Activated naive CD4-positive, alpha-beta T cell treated with anti-CD3 and anti-CD28 coated beads, Interleukin-2, amount 10 ng/mL, durations not matched to agents 7 days and 5 days (primary cell): ENCODE data around the gene GGA1.
"Not testable (repeated sequence)": the region's sequence is repeated elsewhere in the genome, so short reads cannot be mapped to it uniquely, and the experiment has no call there.

Experiments used
- CTCF ChIA-PET: fragments of 350-600 bp; sonication (Branson Sonifier 250); formaldehyde crosslinking; loops from one replicate; lab custom pipeline; 2021; ENCODE audit warnings: antibody characterized with exemption; lab: Charles Lee
- DNase-seq: peaks from one replicate; pipeline ENCODE4 v3.0.0-alpha.2; 2020
- H3K27ac Mint-ChIP-seq: one replicate; pipeline ENCODE4 v1.8.0; 2021; ENCODE audit warnings: mild to moderate bottlenecking, moderate library complexity, mixed read lengths
- H3K27me3 Mint-ChIP-seq: one replicate; pipeline ENCODE4 v1.8.0; 2021; ENCODE audit warnings: mild to moderate bottlenecking, mixed read lengths
- H3K36me3 Mint-ChIP-seq: one replicate; pipeline ENCODE4 v1.8.0; 2021; ENCODE audit warnings: mixed read lengths
- H3K4me1 Mint-ChIP-seq: one replicate; pipeline ENCODE4 v1.8.0; 2021; ENCODE audit warnings: mixed read lengths
- H3K4me3 Mint-ChIP-seq: one replicate; pipeline ENCODE4 v1.8.0; 2021; ENCODE audit warnings: mild to moderate bottlenecking, moderate library complexity, mixed read lengths
- H3K9me3 Mint-ChIP-seq: one replicate; pipeline ENCODE4 v1.8.0; 2021; ENCODE audit warnings: mixed read lengths

GGA1 gene

DNA sequence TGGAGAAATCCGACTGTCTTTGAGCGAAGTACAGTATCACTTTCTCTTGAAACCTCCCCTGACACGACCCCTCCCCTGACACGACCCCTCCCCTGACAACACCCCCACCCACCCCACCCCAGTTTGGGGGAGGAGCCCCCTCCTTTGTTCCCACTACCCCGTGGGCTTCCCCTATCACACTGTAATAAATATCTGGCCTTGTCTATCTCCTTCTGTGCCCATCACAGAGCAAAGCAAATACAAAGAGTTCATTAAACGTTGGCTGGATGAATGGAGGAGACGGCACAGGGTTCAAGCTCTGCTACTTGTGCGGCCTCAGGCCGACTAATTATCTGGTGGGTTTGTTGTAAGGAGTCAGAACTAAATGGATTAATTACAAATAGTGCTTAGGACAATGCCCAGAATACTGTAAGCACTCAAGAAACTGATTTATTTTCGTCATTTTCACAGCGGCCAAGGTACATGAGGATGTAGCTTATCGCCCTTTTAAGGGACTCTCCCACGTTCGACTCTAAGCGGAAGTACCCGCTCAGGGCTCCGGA is 628 bp upstream of the GGA1 start:
- H3K4me1 Mint-ChIP-seq: peaks cover 62% of the 10 kb centered on the region
- H3K36me3 Mint-ChIP-seq: peaks cover 4% of the 10 kb centered on the region
- peaks cover 17% of the 10 kb centered on the region for H3K27me3 Mint-ChIP-seq
- no peaks in the 10 kb centered on the region for H3K9me3 Mint-ChIP-seq
- CTCF ChIA-PET: interaction anchor here (0.6 to 6.3 kb wide), 16 partner anchors 16 to 323 kb away, joined by 3 to 48 read pairs (median 4); partner anchors contain the start of genes LGALS1 and SH3BP1
- no peak for DNase-seq
- peak overlapping the region; percentile 97 for H3K4me3 Mint-ChIP-seq
- H3K27ac Mint-ChIP-seq: peak overlapping the region; percentile 95

DNA sequence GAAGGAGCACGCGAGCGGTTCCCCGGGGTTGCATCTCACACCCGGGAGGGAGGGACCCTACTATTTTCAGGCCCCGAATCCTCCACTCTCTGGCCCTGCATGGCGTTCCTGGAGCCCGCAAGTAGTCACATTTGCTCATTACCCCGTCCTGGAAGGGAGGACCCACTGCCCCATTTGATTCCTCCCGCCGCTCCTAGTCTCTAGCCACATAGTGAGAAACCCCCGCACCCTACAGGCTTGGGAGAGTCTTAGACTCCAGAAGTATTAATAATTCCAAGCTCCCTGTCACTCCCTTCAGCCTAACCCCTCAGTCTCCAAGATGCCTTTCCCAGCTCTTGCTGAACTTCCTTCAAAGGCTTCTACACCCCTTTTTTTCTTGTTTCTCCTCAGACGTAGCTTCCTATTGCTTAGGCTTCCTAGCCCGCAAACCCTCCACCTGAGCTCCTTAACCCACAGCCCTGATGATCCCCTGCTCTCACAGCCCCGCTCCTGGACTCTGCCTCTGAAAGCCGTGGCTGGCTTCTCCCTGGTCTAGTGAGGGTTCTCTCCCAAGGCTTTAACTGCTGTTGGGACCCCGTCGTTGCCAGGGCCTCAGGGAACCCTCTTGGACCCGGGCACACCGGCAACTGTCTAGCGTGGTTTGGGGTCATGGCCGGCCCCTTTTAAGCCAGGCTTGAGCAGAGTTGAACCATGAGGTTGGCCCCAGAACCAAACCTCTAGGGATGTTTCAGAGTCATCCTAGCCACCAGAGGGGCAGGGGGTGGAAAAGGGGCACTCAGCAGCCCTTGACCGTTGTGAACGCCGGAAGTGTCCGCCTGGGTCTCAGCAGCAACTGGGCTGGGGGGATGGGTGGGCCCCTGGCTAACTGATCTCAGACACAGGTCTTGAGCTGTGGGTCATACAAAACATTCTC is 862 bp downstream of the GGA1 start:
- DNase-seq: no peak
- Mint-ChIP-seq H3K4me3 (peak overlapping the region; percentile 97), H3K4me1 (peaks cover 57% of the 10 kb centered on the region), H3K27ac (peak overlapping the region; percentile 96), H3K9me3 (no peaks in the 10 kb centered on the region), H3K36me3 (peaks cover 10% of the 10 kb centered on the region), H3K27me3 (peaks cover 7% of the 10 kb centered on the region)
- CTCF ChIA-PET: interaction anchor here (0.7 to 6.3 kb wide), 10 partner anchors 14 to 73 kb away, joined by 3 to 48 read pairs (median 6); partner anchors contain the start of gene LGALS1

DNA sequence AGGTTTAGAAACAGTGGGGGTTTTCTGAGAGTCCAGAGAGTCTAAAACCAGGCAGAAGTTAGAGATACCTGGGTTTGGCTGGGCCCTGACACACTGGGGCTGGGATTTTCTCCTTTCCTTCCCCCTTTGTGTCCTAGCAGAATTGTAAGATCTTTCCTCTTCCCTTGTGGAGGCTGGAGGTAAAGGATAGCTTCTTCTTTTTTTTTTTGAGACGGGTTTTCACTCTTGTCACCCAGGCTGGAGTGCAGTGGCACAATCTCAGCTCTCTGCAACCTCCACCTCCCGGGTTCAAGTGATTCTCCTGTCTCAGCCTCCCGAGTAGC is 1.5 kb downstream of the GGA1 start:
- H3K4me1 Mint-ChIP-seq: peaks cover 51% of the 10 kb centered on the region
- H3K27ac Mint-ChIP-seq: peak overlapping the region; percentile 96
- H3K27me3 Mint-ChIP-seq, DNase-seq, H3K9me3 Mint-ChIP-seq: not testable (repeated sequence)
- CTCF ChIA-PET: interaction anchor here (0.7 to 6.3 kb wide), 7 partner anchors 14 to 72 kb away, joined by 3 to 48 read pairs (median 7); no protein-coding TSS in a partner anchor
- H3K4me3 Mint-ChIP-seq: peak overlapping the region; percentile 97
- H3K36me3 Mint-ChIP-seq: peaks cover 12% of the 10 kb centered on the region

DNA sequence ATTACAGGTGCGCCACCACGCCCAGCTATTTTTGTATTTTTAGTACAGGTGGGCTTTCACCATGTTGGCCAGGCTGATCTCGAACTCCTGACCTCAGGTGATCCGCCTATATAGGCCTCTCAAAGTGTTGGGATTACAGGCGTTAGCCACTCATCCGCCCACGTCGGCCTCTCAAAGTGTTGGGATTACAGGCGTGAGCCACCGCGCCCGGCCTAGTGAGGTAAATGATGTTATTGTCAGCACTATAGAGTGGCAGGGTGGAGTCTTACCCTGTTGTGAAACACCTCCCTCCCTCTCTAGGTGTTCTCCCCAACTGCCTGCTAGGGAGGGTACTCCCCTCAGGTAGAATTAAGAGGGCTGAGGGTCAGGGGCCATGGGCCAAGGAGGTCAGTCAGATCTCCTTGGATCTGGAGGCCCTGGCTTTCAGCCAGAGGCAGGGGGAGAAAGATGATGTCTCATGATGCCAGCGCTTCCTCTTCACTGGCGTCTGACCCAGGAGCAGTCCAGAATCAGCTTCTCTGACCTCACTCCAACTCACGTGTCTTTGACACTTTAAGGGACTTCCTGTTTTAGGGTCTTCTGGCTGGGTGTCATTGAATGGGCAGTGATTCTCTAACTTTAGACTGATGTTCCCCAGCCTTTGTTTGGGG is 2.0 kb downstream of the GGA1 start:
- no peak for DNase-seq
- peaks cover 12% of the 10 kb centered on the region for H3K36me3 Mint-ChIP-seq
- H3K27me3 Mint-ChIP-seq: no peaks in the 10 kb centered on the region
- no peaks in the 10 kb centered on the region for H3K9me3 Mint-ChIP-seq
- CTCF ChIA-PET: interaction anchor here (1.0 to 6.3 kb wide), 6 partner anchors 13 to 72 kb away, joined by 3 to 48 read pairs (median 8); no protein-coding TSS in a partner anchor
- peak overlapping the region; percentile 24 for H3K27ac Mint-ChIP-seq
- peak overlapping the region; percentile 97 for H3K4me3 Mint-ChIP-seq
- H3K4me1 Mint-ChIP-seq: peaks cover 46% of the 10 kb centered on the region

DNA sequence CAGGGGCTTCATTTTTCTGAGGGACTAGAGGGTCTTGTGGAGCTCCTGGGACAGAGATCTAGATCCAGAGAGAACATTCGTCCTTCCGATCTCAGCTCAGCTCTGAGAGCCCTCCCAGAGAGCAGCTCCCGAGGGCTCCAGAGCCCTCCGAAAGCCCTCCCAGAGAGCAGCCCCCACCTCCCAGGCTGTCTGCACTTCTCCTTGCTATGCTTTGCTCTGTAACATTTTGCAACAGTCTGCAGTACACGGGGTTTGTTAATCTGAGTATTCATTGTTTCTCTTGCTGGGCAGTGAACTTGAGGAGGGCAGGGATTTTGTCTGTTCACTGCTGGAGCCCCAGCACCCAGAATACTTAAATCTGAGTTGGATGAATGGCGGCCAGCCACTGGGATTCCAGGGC is 2.6 kb downstream of the GGA1 start:
- CTCF ChIA-PET: interaction anchor here (1.0 to 6.3 kb wide), 4 partner anchors 19 to 71 kb away, joined by 3 to 48 read pairs (median 8); no protein-coding TSS in a partner anchor
- Mint-ChIP-seq H3K9me3 (no peaks in the 10 kb centered on the region), H3K36me3 (peaks cover 12% of the 10 kb centered on the region), H3K27ac (no peak overlapping the region), H3K27me3 (no peaks in the 10 kb centered on the region), H3K4me1 (peaks cover 40% of the 10 kb centered on the region), H3K4me3 (no peak overlapping the region)
- DNase-seq: no peak

DNA sequence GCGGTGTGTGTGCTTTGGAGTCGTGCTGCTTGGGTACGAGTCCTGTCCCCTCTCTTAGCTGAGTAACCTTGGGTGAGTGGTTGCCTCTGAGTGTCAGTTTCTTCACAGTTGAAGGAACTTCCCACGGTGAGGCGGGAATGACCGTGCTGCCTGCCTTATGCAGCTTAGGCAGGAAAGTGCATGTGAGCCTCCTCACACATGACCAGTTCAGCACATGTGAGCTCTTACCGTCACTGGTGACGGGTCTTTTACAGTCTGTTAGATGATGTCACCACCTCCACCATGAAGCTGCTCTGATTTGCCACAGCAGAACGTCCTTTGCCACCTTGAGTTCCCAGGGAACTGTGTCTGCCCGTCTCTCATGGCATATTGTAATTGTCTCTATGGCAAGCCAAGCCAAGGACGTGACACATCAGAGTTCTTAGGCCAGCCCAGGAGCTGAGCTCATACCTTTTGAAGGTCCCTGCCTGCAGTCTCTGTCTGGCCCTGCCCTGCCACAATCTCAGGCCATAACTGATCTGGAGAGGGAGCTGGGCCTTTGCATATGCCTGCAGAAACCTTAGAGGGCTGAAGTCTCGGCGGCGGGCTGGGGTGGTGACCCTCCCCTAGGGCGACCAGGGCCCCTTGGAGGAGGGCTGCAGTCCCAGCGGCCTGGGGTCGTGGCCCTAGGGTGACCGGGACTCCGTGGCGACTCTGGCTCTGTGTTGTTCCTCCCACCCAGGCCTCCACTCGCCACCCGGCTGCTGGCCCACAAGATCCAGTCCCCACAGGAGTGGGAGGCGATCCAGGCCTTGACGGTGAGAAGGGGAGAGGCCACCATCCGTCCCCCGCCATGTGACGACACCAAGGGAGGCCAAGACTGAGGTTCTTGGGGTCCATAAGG is 7.8 kb downstream of the GGA1 start:
- H3K36me3 Mint-ChIP-seq: peaks cover 21% of the 10 kb centered on the region
- DNase-seq: no peak
- CTCF ChIA-PET: interaction anchor here (1.0 to 1.1 kb wide), 2 partner anchors 27 kb away, joined by 3 read pairs; no protein-coding TSS in a partner anchor
- H3K4me1 Mint-ChIP-seq: peaks cover 3% of the 10 kb centered on the region
- H3K4me3 Mint-ChIP-seq: no peak overlapping the region
- no peaks in the 10 kb centered on the region for H3K9me3 Mint-ChIP-seq
- H3K27ac Mint-ChIP-seq: no peak overlapping the region
- H3K27me3 Mint-ChIP-seq: no peaks in the 10 kb centered on the region

DNA sequence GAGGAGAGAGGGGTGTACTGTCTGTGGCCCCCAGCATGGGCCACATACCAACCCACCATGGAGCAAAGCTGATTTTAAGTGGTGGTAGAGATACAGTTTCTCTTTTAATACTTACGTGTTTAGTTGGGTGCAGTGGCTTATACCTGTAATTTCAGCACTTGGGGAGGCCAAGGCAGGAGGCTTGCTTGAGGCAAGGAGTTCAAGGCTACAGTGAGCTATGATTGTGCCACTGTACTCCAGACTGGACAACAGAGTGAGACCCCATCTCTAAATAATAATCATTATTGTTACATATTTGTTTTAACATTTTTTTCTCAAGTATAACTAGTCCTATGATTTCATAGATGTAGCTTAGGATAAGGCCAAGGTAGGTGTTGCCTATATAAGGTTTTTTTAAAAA is 8.8 kb downstream of the GGA1 start:
- no peak for DNase-seq
- Mint-ChIP-seq H3K9me3 (no peaks in the 10 kb centered on the region), H3K4me3 (no peak overlapping the region), H3K27me3 (no peaks in the 10 kb centered on the region), H3K27ac (no peak overlapping the region), H3K4me1 (peaks cover 3% of the 10 kb centered on the region), H3K36me3 (peaks cover 24% of the 10 kb centered on the region)
- CTCF ChIA-PET: interaction anchor here (1.0 kb wide), 1 partner anchor 26 kb away, joined by 3 read pairs; no protein-coding TSS in a partner anchor

DNA sequence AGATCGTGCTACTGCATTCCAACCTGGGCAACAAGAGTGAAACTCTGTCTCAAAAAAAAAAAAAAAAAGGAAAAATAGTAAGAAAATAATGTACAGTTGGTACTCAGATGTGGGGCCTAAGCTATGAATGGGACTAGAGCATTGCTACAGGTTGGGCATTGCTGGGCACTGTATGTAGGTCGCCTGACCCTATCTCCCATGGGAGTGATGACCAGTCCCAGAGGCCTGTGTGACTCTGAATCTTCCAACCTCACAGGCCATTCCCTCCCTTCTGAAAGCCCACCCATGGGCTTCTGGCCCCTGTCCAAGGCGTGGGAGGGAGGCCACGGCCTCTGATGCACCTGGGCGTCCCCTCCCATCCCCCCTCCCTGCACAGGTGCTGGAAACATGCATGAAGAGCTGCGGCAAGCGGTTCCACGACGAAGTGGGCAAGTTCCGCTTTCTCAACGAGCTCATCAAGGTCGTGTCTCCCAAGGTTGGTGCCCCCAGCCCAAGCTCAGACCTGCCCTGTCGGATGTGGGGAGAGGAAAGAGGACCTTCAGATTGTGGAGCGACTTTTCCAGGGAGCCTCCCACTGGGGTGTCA is 9.5 kb downstream of the GGA1 start:
- H3K27me3 Mint-ChIP-seq: no peaks in the 10 kb centered on the region
- CTCF ChIA-PET: interaction anchor here (1.8 to 2.4 kb wide), 2 partner anchors 15 to 17 kb away, joined by 3 to 6 read pairs; no protein-coding TSS in a partner anchor
- no peak overlapping the region for H3K4me3 Mint-ChIP-seq
- H3K9me3 Mint-ChIP-seq: no peaks in the 10 kb centered on the region
- no peak overlapping the region for H3K27ac Mint-ChIP-seq
- H3K36me3 Mint-ChIP-seq: peaks cover 26% of the 10 kb centered on the region
- peaks cover 4% of the 10 kb centered on the region for H3K4me1 Mint-ChIP-seq
- no peak for DNase-seq

DNA sequence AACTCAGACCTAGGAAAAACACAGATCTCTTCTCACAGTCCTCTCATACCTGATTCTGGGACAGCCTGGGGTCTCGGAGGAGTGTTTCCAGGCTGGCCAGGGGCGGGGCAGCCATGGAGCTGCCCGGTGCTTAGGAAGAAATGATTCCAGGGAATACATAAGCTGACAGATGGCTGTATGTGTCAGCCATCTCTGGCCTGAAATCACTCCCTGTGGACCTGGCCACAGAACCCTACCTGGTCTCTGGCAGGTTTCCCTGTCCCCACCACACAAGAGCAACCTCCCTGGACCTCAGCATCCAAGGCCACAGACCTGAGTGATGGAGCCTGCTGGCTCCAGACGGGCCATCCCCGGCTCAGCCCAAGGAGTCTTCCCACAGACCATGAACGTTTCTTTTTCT is 10.0 kb downstream of the GGA1 start:
- no peaks in the 10 kb centered on the region for H3K9me3 Mint-ChIP-seq
- H3K36me3 Mint-ChIP-seq: peaks cover 26% of the 10 kb centered on the region
- CTCF ChIA-PET: interaction anchor here (1.8 to 28.2 kb wide), 4 partner anchors 15 to 58 kb away, joined by 3 to 506 read pairs (median 6); partner anchors contain the start of genes LGALS1 and NOL12
- no peak for DNase-seq
- no peak overlapping the region for H3K4me3 Mint-ChIP-seq
- peaks cover 4% of the 10 kb centered on the region for H3K4me1 Mint-ChIP-seq
- H3K27ac Mint-ChIP-seq: no peak overlapping the region
- H3K27me3 Mint-ChIP-seq: no peaks in the 10 kb centered on the region

DNA sequence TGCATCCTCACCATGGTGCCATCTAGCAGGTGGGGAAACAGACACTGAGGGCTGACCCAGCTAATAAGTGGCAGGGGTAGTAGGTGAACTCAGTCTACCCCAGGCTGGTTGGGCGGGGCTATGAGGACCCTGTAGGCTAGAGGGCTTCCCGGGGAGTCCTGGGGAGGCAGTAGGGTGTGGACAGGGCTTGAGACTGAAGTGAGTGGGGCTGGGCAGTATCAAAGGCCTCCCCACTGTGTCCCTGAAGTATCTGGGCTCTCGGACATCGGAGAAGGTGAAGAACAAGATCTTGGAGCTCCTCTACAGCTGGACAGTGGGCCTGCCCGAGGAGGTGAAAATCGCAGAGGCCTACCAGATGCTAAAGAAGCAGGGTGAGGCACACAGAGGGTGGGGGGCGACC is 11.4 kb downstream of the GGA1 start:
- Mint-ChIP-seq H3K36me3 (peaks cover 25% of the 10 kb centered on the region), H3K9me3 (no peaks in the 10 kb centered on the region), H3K27me3 (no peaks in the 10 kb centered on the region), H3K27ac (no peak overlapping the region), H3K4me1 (peaks cover 10% of the 10 kb centered on the region), H3K4me3 (no peak overlapping the region)
- DNase-seq: no peak
- CTCF ChIA-PET: interaction anchor here (1.8 to 28.2 kb wide), 4 partner anchors 13 to 56 kb away, joined by 3 to 506 read pairs (median 6); partner anchors contain the start of genes LGALS1 and NOL12

DNA sequence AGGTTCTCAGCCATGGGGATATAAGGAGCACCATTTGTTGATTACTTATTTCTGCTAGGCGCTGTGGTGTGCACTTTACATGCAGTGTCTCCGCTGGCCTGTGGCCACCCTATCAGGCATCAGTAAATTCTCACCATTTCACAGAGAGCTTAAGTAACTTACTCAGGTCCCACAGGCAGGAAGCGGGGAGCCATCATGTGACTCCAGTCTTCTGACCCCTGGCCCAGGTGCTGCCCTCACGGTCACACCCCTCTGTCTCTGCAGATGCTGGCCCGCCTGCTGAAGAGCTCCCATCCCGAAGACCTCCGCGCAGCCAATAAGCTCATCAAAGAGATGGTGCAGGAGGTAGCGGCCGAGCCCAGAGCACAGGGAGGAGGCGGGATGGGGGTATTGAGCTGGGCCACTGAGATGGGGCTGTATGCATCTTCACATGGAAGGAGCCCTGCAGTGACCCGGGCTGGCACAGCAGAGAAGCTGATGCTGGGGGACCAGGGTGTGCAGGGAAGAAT is 12.8 kb downstream of the GGA1 start:
- Mint-ChIP-seq H3K27me3 (no peaks in the 10 kb centered on the region), H3K4me1 (peaks cover 23% of the 10 kb centered on the region), H3K27ac (no peak overlapping the region), H3K36me3 (peaks cover 34% of the 10 kb centered on the region), H3K9me3 (no peaks in the 10 kb centered on the region), H3K4me3 (no peak overlapping the region)
- CTCF ChIA-PET: interaction anchor here (1.1 to 28.2 kb wide), 5 partner anchors 13 to 55 kb away, joined by 3 to 506 read pairs (median 4); partner anchors contain the start of genes LGALS1 and NOL12
- DNase-seq: no peak

DNA sequence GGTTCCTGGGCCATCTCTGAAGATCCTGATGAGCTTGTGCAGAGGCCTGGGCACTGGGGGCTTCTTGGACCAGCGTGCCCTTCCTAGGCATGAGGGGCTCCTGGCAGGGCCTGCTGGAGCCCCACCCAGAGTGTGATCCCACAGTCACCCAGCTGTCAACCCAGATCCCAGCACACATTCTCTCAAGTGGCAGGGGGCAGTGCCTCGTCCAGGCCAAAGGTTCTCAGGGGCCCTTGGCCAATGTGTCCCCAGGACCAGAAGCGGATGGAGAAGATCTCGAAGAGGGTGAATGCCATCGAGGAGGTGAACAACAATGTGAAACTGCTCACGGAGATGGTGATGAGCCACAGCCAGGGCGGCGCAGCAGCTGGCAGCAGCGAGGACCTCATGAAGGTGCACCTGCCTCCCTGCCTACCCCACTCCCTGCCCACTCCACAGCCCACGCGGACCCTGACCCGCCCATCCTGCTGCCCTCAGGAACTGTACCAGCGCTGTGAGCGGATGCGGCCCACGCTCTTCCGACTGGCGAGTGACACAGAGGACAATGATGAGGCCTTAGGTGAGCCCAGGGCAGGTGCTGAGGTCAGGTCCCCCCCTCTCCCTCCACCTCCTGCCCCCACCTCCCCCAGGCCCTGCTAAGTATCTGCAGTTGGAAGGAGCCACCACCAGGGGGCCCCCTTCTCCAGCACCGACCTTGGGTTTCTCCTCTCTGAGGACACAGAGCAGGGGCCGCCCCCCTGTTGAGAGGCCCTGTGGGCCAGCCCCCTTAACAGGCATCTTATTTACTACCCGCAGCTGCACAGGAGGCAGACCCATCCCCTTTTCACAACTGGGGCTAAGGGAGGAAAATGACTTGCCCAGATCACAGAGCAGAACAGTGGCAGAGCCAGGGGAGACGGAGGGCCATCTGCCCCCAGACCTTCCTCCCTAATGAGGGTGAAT is 14.7 kb downstream of the GGA1 start:
- H3K27me3 Mint-ChIP-seq: no peaks in the 10 kb centered on the region
- H3K4me3 Mint-ChIP-seq: no peak overlapping the region
- H3K4me1 Mint-ChIP-seq: peaks cover 43% of the 10 kb centered on the region
- H3K9me3 Mint-ChIP-seq: no peaks in the 10 kb centered on the region
- H3K27ac Mint-ChIP-seq: peak overlapping the region; percentile 83
- CTCF ChIA-PET: interaction anchor here (0.7 to 28.2 kb wide), 10 partner anchors 9 to 53 kb away, joined by 3 to 506 read pairs (median 4); partner anchors contain the start of genes LGALS1 and NOL12
- H3K36me3 Mint-ChIP-seq: peaks cover 34% of the 10 kb centered on the region
- peak; percentile 84 for DNase-seq
